Heart right ventricle (tissue), 16 donors: Measurements from ENCODE around the gene LTBP1. TPM values are rescaled to one million over a fixed set of nuclear protein-coding genes. Genes with fewer than 3 reads are reported as not detected.
A peak's percentile ranks its signal among the peaks of the same experiment; 100 is the strongest.

Experiments used
- ATAC-seq, 8 donors: fragments of 200-7000 bp; cut with Tn5 transposase; one replicate each; pipeline ENCODE4 v1.9.1; 2020; ENCODE audit warnings: mild to moderate bottlenecking in 8 of 8, moderate library complexity in 8 of 8, moderate number of reproducible peaks in 1 of 8
- DNase-seq, 2 donors: peaks; one replicate each; pipeline ENCODE4 v3.0.0-alpha.2; 2020
- H3K27ac ChIP-seq, 10 donors: fragments of 200-600 bp; sonication (generic) in 2 of 10; one replicate each; pipeline versions ENCODE4 v1.5.0 to v1.8.0; 2020 to 2022; ENCODE audit warnings: mild to moderate bottlenecking in 3 of 10
- H3K27me3 ChIP-seq, 7 donors: fragments of 200-600 bp; one replicate each; pipeline ENCODE4 v1.8.0; 2021 to 2022; ENCODE audit warnings: mild to moderate bottlenecking in 2 of 7
- H3K36me3 ChIP-seq, 9 donors: fragments of 200-600 bp; sonication (generic) in 1 of 9; one replicate each; pipeline versions ENCODE4 v1.5.0 to v1.8.0; 2020 to 2022; ENCODE audit warnings: mild to moderate bottlenecking in 2 of 9
- H3K4me1 ChIP-seq, 9 donors: fragments of 200-600 bp; sonication (generic) in 1 of 9; one replicate each; pipeline versions ENCODE4 v1.5.0 to v1.8.0; 2020 to 2022; ENCODE audit warnings: mild to moderate bottlenecking in 4 of 9
- H3K4me3 ChIP-seq, 10 donors: fragments of 200-600 bp; sonication (generic) in 2 of 10; one replicate each; pipeline versions ENCODE4 v1.5.0 to v1.8.0; 2020 to 2022; ENCODE audit warnings: mild to moderate bottlenecking in 7 of 10, moderate library complexity in 2 of 10
- H3K9me3 ChIP-seq, 11 donors: fragments of 200-600 bp in 10 of 11; sonication (generic) in 2 of 11; one replicate each; pipeline versions ENCODE4 v1.5.0 to v1.8.0; 2013 to 2022; ENCODE audit warnings: mild to moderate bottlenecking in 2 of 11, control low read depth in 1 of 11, moderate library complexity in 1 of 11
- CTCF ChIP-seq, 9 donors: fragments of 200-600 bp; sonication (generic) in 2 of 9; IDR thresholded peaks; one replicate each; pipeline versions ENCODE4 v1.5.0 to v1.8.0; 2021 to 2022; ENCODE audit warnings: antibody characterized with exemption in 9 of 9, mild to moderate bottlenecking in 5 of 9, moderate library complexity in 1 of 9
- WGBS, 2 donors: extraction: QIAGEN DNeasy Blood & Tissue Kit; methylation state at CpG; one replicate each; pipeline ENCODE4 v1.1.7; 2013; ENCODE audit warnings: inconsistent platforms in 1 of 2; 5-methylcytosine and 5-hydroxymethylcytosine counted together
- intact Hi-C, 10 donors: fragments of 100-400 bp; cut with DNase I; formaldehyde crosslinking; loops; one replicate each; pipeline versions ENCODE4 v1.11.1 to v1.14.2; 2022
- polyA plus RNA-seq, 2 donors: library from polyadenylated mRNA; stranded (reverse); fragments of 200-250 nt; gene quantifications; one replicate each; pipeline ENCODE4 v1.2.3, GENCODE V29; 2013
- total RNA-seq, 10 donors: library from RNA; stranded (reverse); fragmentation: NEBNext Ultra II Directional in 3 of 10; extraction: Animal tissue kit (Norgen Biotek cat#: 25700) in 3 of 10; gene quantifications; one replicate each; pipeline versions ENCODE4 v1.2.1 to v1.2.4, GENCODE V29; 2021 to 2023
- donor health status: Arrhythmogenic right ventricular cardiomyopathy.
- donor health status: ischemic (EF 13 %, LVEDD 7.1; RV severe dilation, severe dysfunction).
- donor health status: healthy with polysubstance abuse.
- donor health status: DM: no; HTN: yes; CAD: no.
- donor health status: DM: no; HTN: no; CAD: no.
- donor health status: ischemic (EF 25% LVEDD 6.9; RV normal size, moderate dysfunction).
- donor health status: ischemic (EF 25% LVEDD 5.7; RV mildly dilated, moderate dysfunction).
- donor health status: healthy.
- donor health status: DM: yes; HTN: yes; CAD: no.
- donor health status: Ischemic cardiomyopathy.
- donor health status: ischemic (EF 35%, LVEDD 5.7; RV mildly dilated, moderate dysfunction).
- donor health status: nonischemic (EF 11% LVEDD 7.7; RV severe dilation, severe dysfunction).
- donor health status: DM: yes; HTN: yes; CAD: no.
- donor health status: PGD.
- donor health status: ischemic (EF 29% LVEDD 5.4; RV normal size, mild dysfunction).
- donor health status: nonischemic (EF 23%, LVEDD 6.1; RV moderate dilation, normal function).

The LTBP1 gene
- total and polyA plus RNA-seq, 12 donors = 22.4 to 164 (median 84.3) TPM

DNA sequence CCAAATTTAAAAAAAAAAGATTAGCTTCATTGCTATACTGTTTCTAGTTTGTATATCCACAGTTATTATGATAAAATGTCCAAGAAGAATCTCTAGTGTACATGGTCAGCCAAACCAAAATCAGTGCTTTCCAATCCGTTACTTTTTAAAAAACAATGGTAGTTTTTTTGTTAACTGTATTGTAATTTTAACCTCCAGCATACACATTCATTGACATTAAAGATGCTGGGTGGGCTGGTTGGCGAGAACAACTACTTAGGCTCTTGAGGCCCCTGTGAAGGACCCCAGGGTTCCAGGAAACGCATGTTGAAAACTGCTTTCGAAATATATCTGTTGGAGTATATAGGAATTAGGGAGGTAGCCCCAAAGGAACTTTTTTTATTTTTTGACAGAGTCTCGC is 422.4 kb downstream of the LTBP1 start:
- Histone ChIP-seq H3K27ac (no peak overlapping the region), H3K27me3 (no peaks in the 10 kb centered on the region), H3K9me3 (no peaks in the 10 kb centered on the region), H3K36me3 (peaks cover 0 to 53% (median 10%) of the 10 kb centered on the region in 9 donors), H3K4me1 (peaks cover 0 to 23% (median 6%) of the 10 kb centered on the region in 9 donors), H3K4me3 (no peak overlapping the region)
- DNase-seq = no peak
- intact Hi-C loops = loop anchor here in 2 of 10 donors (5.0 to 10.0 kb wide), 2 partner anchors 67 to 414 kb away; no protein-coding TSS in a partner anchor
- WGBS, 2 donors = 94 to 96% methylated on average over 5 of the region's 5 CpGs
- no peak for TF ChIP-seq CTCF (IDR thresholded peaks at IDR 0.05)
- ATAC-seq = no peak

GRCh38 chr2:33370636-33371265 is 424.0 kb downstream of the LTBP1 start:
- H3K27ac ChIP-seq = no peak overlapping the region
- no peak for TF ChIP-seq CTCF (IDR thresholded peaks at IDR 0.05)
- intact Hi-C loops = loop anchor here in 7 of 10 donors (5.0 to 10.0 kb wide), 6 partner anchors 78 to 596 kb away; no protein-coding TSS in a partner anchor
- ATAC-seq (no peak), DNase-seq (no peak)
- no peaks in the 10 kb centered on the region for H3K9me3 ChIP-seq
- H3K4me3 ChIP-seq = no peak overlapping the region
- peaks cover 0 to 38% (median 0%) of the 10 kb centered on the region in 9 donors for H3K36me3 ChIP-seq
- H3K4me1 ChIP-seq = peaks cover 0 to 17% (median 4%) of the 10 kb centered on the region in 9 donors
- H3K27me3 ChIP-seq = no peaks in the 10 kb centered on the region
- WGBS, 2 donors = 47 to 63% methylated on average over 8 of the region's 8 CpGs

GRCh38 chr2:33371304-33372090 is 424.7 kb downstream of the LTBP1 start:
- H3K4me3 ChIP-seq = no peak overlapping the region
- H3K36me3 ChIP-seq = peaks cover 0 to 33% (median 0%) of the 10 kb centered on the region in 9 donors
- WGBS, 2 donors = 88 to 92% methylated on average over 8 of the region's 8 CpGs
- no peak for DNase-seq
- intact Hi-C loops = loop anchor here in 7 of 10 donors (5.0 to 10.0 kb wide), 6 partner anchors 79 to 597 kb away; no protein-coding TSS in a partner anchor
- H3K27ac ChIP-seq = no peak overlapping the region
- no peak for TF ChIP-seq CTCF (IDR thresholded peaks at IDR 0.05)
- no peak for ATAC-seq
- H3K9me3 ChIP-seq = no peaks in the 10 kb centered on the region
- H3K27me3 ChIP-seq = no peaks in the 10 kb centered on the region
- H3K4me1 ChIP-seq = peaks cover 0 to 17% (median 0%) of the 10 kb centered on the region in 9 donors

GRCh38 chr2:33372940-33373553 is 426.3 kb downstream of the LTBP1 start:
- peak in 1 of 2 donors; percentile 16 for DNase-seq
- Histone ChIP-seq H3K27me3 (no peaks in the 10 kb centered on the region), H3K9me3 (no peaks in the 10 kb centered on the region), H3K36me3 (peaks cover 0 to 24% (median 0%) of the 10 kb centered on the region in 9 donors), H3K4me3 (no peak overlapping the region), H3K27ac (no peak overlapping the region), H3K4me1 (peaks cover 0 to 17% (median 0%) of the 10 kb centered on the region in 9 donors)
- ATAC-seq = no peak
- 27 to 38% methylated on average over 5 of the region's 5 CpGs for WGBS, 2 donors
- intact Hi-C loops = loop anchor here in 7 of 10 donors (5.0 to 10.0 kb wide), 6 partner anchors 81 to 598 kb away; no protein-coding TSS in a partner anchor
- peak; percentile 50 to 83 (median 80) for TF ChIP-seq CTCF (IDR thresholded peaks at IDR 0.05)
